ENCODE data around the gene TFPI2. TPM values are rescaled to one million over a fixed set of nuclear protein-coding genes. Genes with fewer than 3 reads are reported as not detected.
"Not testable (repeated sequence)": the region's sequence is repeated elsewhere in the genome, so short reads cannot be mapped to it uniquely, and the experiment has no call there.

The TFPI2 gene
- total RNA-seq, 1 donor from 2014 or later: 14.1 TPM

GRCh38 chr7:93914581-93915066 lies 24.1 kb upstream of the TFPI2 start:
- Mint-ChIP-seq H3K27ac (ENCODE audit: unreplicated experiment) (no peak overlapping the region), H3K36me3 (ENCODE audit: low read depth) (peaks cover 1% of the 10 kb centered on the region), H3K4me1 (ENCODE audit: low read depth) (peaks cover 16% of the 10 kb centered on the region), H3K9me3 (ENCODE audit: low read depth) (no peaks in the 10 kb centered on the region), H3K4me3 (ENCODE audit: unreplicated experiment) (no peak overlapping the region), H3K27me3 (ENCODE audit: low read depth) (no peaks in the 10 kb centered on the region)
- DNase-seq (ENCODE audit: low spot score): no peak
- TF ChIP-seq CTCF (IDR thresholded peaks at IDR 0.05): no peak

GRCh38 chr7:93913197-93913596 lies 22.6 kb upstream of the TFPI2 start:
- H3K27ac Mint-ChIP-seq (ENCODE audit: unreplicated experiment): no peak overlapping the region

GRCh38 chr7:93911661-93912060 lies 21.1 kb upstream of the TFPI2 start:
- not testable (repeated sequence) for H3K27me3 Mint-ChIP-seq (ENCODE audit: low read depth); H3K36me3 Mint-ChIP-seq (ENCODE audit: low read depth); H3K4me3 Mint-ChIP-seq (ENCODE audit: unreplicated experiment); H3K27ac Mint-ChIP-seq (ENCODE audit: unreplicated experiment); H3K9me3 Mint-ChIP-seq (ENCODE audit: low read depth); DNase-seq (ENCODE audit: low spot score)
- peaks cover 16% of the 10 kb centered on the region for H3K4me1 Mint-ChIP-seq (ENCODE audit: low read depth)

More at GRCh38 chr7:93913197-93913596, 22.6 kb upstream of the TFPI2 start:
- DNase-seq (ENCODE audit: low spot score): no peak
- Mint-ChIP-seq H3K9me3 (ENCODE audit: low read depth) (no peaks in the 10 kb centered on the region), H3K4me1 (ENCODE audit: low read depth) (peaks cover 16% of the 10 kb centered on the region), H3K36me3 (ENCODE audit: low read depth) (peaks cover 1% of the 10 kb centered on the region), H3K27me3 (ENCODE audit: low read depth) (no peaks in the 10 kb centered on the region), H3K4me3 (ENCODE audit: unreplicated experiment) (no peak overlapping the region)
- no peak for TF ChIP-seq CTCF (IDR thresholded peaks at IDR 0.05)

- not testable (repeated sequence) for DNase-seq (ENCODE audit: low spot score); H3K27me3 Mint-ChIP-seq (ENCODE audit: low read depth); H3K4me3 Mint-ChIP-seq (ENCODE audit: unreplicated experiment); H3K9me3 Mint-ChIP-seq (ENCODE audit: low read depth); H3K27ac Mint-ChIP-seq (ENCODE audit: unreplicated experiment); H3K36me3 Mint-ChIP-seq (ENCODE audit: low read depth)
- peaks cover 16% of the 10 kb centered on the region for H3K4me1 Mint-ChIP-seq (ENCODE audit: low read depth)
These were observed 20.7 kb upstream of the TFPI2 start for GRCh38 chr7:93911242-93911641.

GRCh38 chr7:93910076-93910994 lies 19.8 kb upstream of the TFPI2 start:
- Mint-ChIP-seq H3K9me3 (ENCODE audit: low read depth) (no peaks in the 10 kb centered on the region), H3K4me1 (ENCODE audit: low read depth) (peaks cover 15% of the 10 kb centered on the region), H3K27me3 (ENCODE audit: low read depth) (no peaks in the 10 kb centered on the region), H3K27ac (ENCODE audit: unreplicated experiment) (no peak overlapping the region), H3K4me3 (ENCODE audit: unreplicated experiment) (no peak overlapping the region), H3K36me3 (ENCODE audit: low read depth) (no peaks in the 10 kb centered on the region)
- no peak for DNase-seq (ENCODE audit: low spot score)
- TF ChIP-seq CTCF (IDR thresholded peaks at IDR 0.05): no peak

- no peak for TF ChIP-seq CTCF (IDR thresholded peaks at IDR 0.05)
- no peak for DNase-seq (ENCODE audit: low spot score)
- Mint-ChIP-seq H3K9me3 (ENCODE audit: low read depth) (no peaks in the 10 kb centered on the region), H3K4me3 (ENCODE audit: unreplicated experiment) (no peak within 1 kb of the TSS), H3K36me3 (ENCODE audit: low read depth) (no peaks in the 10 kb centered on the region), H3K27ac (ENCODE audit: unreplicated experiment) (no peak within 1 kb of the TSS), H3K27me3 (ENCODE audit: low read depth) (no peaks in the 10 kb centered on the region), H3K4me1 (ENCODE audit: low read depth) (peaks cover 6% of the 10 kb centered on the region)
These were observed 15.7 kb upstream of the TFPI2 start, which contains the start of gene GNGT1 for GRCh38 chr7:93906267-93906666. TSS of gene GNGT1 (plus strand) at chr7:93906567. CDS start at chr7:93906747, 180 bp downstream.
